IPS-18c (cell line): ENCODE measurements around the gene KDM1A.

Source experiments
- H3K4me3 ChIP-seq: 2 replicates; pipeline ENCODE4 v1.7.0; 2013; ENCODE audit warnings: low read depth, mild to moderate bottlenecking, low read length, moderate library complexity; ENCODE audit not compliant: insufficient read depth
- H3K9me3 ChIP-seq: one replicate; pipeline ENCODE4 v1.6.1; 2013; ENCODE audit warnings: mild to moderate bottlenecking, low read length, moderate library complexity; ENCODE audit not compliant: control insufficient read depth, insufficient read depth

The KDM1A gene

GRCh38 chr1:23116216-23116836, 97.1 kb downstream of the KDM1A start:
- no peaks in the 10 kb centered on the region for H3K9me3 ChIP-seq
- no peak overlapping the region for H3K4me3 ChIP-seq

- Histone ChIP-seq H3K4me3 (no peak overlapping the region), H3K9me3 (no peaks in the 10 kb centered on the region)
Measured at GRCh38 chr1:23116921-23117699, 97.8 kb downstream of the KDM1A start.

DNA sequence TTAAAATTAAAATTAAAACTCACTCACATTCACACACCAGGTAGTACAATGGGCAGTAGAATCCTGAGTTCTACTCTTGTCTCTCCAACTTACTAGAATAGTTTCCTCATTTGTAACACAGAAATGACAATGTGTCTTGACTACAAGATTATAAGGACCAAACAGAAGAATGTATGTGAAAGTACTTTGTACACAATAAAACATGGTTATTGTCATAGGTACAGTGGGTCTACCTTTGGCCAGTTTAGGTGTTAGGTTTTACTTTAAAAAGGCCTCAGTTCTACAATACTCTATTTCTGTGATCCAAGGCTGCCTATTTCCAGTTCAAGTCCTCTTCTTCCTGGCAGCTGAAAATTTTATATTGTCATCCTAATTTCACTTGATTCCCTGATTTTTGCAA, 99.1 kb downstream of the KDM1A start:
- Histone ChIP-seq H3K9me3 (no peaks in the 10 kb centered on the region), H3K4me3 (no peak overlapping the region)

DNA sequence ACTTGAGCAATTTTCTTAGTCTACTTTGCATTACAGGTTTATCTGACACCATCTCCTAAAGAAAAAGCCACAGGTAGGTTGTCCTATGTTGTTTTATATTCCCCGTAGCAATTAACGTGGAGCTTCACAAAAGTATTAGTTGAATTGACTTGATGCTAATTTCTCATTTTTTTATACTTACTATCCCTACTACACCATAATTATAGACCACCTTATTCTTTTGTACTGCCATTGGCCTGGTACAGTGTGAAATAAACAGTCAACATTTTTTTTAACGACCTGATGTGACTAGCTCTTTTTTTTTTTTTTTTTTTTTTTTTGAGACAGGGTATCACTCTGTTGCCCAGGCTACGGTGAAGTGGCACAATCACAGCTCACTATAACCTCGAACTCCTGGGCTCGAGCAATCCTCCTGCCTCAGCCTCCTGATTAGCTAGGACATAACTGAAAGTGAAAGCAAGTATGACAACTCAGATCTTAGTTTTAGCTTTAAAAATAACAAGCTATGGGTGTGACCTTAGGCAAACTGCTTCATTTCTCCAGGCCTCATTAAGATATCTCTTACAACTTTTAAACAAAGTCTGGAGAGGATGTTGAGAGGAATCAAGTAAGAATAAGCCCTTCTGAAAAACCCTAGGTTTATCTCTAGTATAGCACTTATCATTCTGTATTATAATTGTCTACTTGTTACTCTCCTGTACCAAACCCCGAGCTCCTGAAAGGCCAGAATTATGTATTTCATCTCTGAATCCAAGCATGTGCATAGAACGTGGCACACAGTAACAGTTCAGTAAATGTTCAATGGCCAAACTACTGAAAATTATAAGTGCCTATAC, 99.9 kb downstream of the KDM1A start:
- Histone ChIP-seq H3K4me3 (no peak overlapping the region), H3K9me3 (no peaks in the 10 kb centered on the region)

DNA sequence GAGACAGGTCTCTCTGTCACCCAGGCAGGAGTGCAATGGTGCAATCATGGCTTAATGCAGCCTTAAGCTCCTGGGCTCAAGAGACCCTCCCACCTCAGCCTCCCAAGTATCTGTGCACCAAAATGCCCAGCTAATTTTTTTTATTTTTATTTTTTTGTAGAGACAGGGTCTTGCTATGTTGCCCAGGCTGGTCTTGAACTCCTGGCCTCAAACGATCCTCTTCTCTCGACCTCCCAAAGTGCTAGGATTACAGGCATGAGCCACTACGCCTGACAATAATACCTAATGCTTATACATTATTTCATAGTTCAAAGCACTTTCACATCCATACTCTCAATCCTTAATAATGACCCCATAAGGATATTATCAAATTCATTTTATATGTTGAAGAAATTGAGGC, 101.1 kb downstream of the KDM1A start:
- Histone ChIP-seq H3K4me3 (no peak overlapping the region), H3K9me3 (no peaks in the 10 kb centered on the region)

- no peak overlapping the region for H3K4me3 ChIP-seq
- H3K9me3 ChIP-seq = no peaks in the 10 kb centered on the region
Measured at GRCh38 chr1:23122023-23122748, 102.9 kb downstream of the KDM1A start.

- Histone ChIP-seq H3K4me3 (no peak overlapping the region), H3K9me3 (no peaks in the 10 kb centered on the region)
Measured at GRCh38 chr1:23122796-23123195, 103.5 kb downstream of the KDM1A start.

DNA sequence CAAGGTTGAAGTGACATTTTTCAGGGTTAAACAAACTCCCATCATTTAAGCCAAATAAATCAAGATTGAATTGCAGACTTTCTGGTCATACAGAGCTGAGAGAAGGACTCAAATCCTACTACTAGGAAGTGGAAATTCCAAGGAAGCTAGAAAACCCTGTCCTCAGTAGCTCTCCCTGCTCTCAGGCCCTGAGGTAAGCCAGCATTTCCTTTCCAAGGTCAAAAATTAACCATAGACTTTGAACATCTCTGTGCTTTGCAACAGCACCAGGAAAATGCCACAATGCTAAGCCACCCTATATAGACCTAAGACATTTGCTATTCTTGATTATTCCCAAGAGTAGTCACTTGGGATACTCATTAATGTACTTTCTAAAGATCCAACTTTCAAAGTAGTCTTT, 104.3 kb downstream of the KDM1A start:
- H3K4me3 ChIP-seq = no peak overlapping the region
- no peaks in the 10 kb centered on the region for H3K9me3 ChIP-seq

DNA sequence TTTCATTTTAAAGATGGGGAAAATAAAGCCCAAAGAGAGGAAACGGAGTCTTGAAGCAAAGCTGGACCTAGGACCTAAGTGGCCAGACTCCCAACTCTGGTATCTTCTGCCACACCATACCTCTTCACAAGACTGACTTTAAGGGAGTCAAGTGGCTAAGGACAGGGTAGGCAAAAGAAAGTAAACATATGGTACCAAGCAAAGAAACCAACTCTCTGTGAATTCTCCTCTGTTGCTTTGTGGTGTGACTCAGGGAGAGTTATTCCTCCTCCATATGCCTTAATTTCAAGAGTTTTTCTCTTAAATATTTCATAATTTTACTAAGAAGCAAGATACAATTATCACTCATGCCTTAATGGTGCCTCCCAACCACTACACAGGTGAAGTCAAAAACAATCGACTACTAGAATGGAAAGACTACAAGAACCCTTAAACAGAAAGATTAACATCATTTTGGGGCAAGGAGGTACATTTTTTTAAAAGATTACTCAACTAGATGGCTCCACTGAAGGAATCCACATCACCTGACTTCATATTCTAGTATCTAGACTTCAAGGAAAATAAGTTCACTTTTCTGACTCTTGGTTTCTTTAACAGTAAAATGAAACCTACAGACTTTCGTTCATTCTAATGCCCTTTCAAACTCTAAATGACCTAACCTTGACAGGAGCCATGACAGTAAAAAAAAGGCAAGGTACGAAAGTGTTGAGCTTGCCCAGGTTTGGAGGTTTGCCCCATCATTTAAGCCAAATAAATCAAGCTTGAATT, 105.2 kb downstream of the KDM1A start:
- no peak overlapping the region for H3K4me3 ChIP-seq
- no peaks in the 10 kb centered on the region for H3K9me3 ChIP-seq

- Histone ChIP-seq H3K4me3 (no peak overlapping the region), H3K9me3 (no peaks in the 10 kb centered on the region)
Measured at GRCh38 chr1:23125489-23125888, 106.2 kb downstream of the KDM1A start.

GRCh38 chr1:23126200-23126599, 106.9 kb downstream of the KDM1A start:
- no peaks in the 10 kb centered on the region for H3K9me3 ChIP-seq
- H3K4me3 ChIP-seq = no peak overlapping the region

DNA sequence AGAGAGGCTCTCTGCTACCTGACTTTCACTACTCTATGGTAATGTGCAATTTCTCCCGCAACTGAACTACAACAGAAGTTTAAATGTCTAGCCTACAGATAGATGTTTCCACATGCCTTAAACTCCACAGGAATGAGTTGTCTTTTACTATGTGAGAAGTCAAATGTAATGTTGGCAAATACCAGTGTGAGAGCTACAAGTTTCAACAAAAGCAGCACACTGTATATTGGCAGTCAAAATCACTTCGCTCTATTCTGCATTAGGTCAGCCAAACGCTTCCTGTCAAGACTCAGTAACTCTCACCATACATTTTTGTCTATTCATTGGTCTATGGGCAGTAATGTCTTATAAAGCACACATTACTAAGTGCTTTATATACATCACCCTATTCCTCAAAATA, 107.5 kb downstream of the KDM1A start:
- H3K9me3 ChIP-seq = no peaks in the 10 kb centered on the region
- no peak overlapping the region for H3K4me3 ChIP-seq

DNA sequence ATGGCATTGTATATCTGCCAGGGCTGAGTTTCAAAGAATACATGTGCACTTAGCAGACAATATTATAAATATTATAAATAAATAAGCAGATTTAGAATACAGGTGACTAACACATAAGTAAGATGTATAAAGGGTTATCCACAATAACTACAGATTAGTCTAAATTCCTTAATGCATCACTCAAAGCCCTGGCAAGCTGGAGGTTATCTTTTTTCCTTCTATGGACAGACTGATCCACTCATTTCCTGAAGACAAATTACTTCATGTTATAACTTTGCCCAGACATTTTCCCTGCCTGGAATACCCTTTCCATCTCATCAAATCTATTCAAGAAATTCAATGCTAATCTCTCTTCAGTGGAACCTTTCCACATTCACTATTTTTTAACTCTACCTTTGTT, 110.6 kb downstream of the KDM1A start:
- H3K9me3 ChIP-seq = no peaks in the 10 kb centered on the region

GRCh38 chr1:23132033-23132432, 112.8 kb downstream of the KDM1A start:
- no peaks in the 10 kb centered on the region for H3K9me3 ChIP-seq
- no peak overlapping the region for H3K4me3 ChIP-seq

More for the DNA sequence above, 110.6 kb downstream of the KDM1A start:
- no peak overlapping the region for H3K4me3 ChIP-seq
